KG1 (cell line): ENCODE data around the gene HDAC4.

Source experiments
- DNase-seq: peaks from one replicate; lab custom pipeline; 2025; lab: John Stamatoyannopoulos, UW

HDAC4 gene

DNA sequence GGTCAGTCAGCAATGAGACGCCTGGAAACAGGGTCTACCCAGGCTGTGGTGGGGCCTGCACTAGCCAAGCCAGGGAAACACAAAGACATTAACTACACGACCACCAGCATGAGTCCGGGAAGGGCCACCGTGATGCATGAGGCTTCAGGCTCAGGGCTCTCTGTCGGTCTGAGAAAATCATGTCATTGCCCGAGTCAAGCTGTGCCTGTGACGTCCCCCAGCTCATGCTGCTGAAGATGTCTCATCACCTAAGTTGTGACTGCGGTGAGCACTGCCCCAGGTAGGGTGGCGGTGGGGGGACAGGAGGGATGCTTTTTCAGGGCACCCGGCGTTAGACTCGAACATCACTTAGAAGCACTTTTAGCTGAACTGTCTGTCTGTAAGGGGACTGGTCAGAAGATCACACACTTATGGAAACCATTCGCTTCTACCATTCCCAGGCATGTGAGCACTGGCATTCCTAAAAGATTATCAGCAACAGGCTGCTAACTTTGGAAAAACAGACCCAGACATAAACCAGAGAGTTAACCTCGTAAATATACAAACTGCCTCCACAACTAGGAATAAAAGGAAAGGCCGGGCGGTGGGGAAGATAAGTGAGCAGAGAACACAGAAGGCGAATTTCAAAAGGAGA lies 234.5 kb downstream of the HDAC4 start:
- no peak for DNase-seq

DNA sequence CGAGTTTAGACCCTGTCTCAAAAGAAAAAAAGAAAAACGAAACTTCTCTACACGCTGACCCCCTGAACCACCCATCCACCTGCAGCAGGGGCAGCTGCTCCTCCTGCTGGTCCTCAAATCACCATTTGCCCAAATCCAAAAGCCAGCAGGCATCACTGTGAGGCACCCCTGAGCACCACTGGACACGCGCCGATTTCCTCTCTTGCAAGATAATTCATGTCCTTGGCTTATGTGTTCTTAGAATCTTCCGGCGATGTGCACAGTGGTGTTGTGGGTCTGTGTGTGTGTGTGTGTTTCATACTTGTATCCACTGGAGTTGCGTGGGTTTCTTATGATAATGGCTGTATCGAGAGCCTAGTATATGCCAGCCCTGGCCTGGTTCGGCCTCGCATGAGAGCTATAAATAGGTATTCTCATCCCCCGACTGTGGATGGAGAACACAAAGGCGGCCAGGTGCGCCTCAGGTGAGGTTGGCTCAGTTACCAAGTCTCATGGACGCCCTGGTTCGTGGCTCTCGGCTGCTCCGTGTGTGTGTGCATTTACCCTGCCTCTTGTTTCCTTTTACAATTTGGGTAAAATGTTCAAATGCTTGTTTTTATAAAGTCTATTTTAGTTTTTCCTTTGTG lies 235.5 kb downstream of the HDAC4 start:
- DNase-seq: no peak

DNA sequence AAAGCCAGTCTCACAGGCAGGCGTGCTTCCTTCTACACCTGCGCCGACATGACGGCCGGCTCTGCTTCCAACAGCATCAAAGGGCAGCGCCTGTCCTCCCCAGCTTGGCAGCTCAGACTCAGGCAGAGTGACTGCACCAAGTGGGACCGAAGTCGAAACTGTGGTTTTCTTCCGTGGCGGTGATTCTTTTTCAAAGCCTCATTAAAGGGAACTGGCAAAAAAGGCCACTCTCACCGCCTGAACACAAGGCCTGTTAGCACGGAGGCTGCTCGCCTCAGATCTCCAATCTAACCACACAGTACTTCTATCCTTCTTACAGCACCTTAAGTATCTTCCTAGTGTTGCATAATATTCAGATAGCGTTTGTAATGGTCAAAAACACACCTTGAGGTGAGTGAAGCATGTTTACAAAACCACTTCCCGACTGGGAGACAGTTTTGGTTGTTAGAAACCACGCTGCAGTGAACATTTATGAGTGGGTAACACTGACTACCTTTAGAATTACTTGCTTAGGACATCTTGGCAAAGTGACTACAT lies 236.4 kb downstream of the HDAC4 start:
- DNase-seq: no peak

DNA sequence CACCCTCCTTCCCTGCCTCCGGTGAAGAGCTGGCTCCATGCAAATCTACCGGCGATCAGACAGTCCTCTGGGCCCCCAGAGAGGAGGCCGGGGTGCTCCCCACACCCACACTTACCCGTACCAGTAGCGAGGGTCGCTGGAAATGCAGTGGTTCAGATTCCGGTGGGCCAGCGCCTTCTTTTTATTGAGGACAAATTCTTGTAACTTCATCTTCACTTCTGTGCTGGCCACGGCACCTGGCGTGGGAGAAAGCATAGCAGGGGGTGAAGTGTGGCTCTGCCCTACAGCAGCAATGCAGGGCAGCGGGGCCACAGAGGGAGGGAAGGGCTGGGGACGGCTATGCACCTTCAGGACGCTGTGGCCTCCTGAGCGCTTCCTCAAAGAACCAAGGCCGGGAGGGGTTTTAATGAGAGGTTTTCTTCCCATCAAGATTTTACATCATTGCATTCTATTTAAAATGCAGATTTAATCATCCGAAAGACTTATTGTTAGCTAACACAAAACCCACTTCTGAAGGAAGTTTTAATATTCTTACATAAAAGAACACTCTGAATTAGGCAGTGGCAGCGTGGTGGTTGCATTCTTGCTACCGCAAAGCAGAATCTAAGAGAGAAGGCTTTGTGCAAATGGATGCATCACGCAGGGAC lies 237.0 kb downstream of the HDAC4 start:
- DNase-seq: no peak

DNA sequence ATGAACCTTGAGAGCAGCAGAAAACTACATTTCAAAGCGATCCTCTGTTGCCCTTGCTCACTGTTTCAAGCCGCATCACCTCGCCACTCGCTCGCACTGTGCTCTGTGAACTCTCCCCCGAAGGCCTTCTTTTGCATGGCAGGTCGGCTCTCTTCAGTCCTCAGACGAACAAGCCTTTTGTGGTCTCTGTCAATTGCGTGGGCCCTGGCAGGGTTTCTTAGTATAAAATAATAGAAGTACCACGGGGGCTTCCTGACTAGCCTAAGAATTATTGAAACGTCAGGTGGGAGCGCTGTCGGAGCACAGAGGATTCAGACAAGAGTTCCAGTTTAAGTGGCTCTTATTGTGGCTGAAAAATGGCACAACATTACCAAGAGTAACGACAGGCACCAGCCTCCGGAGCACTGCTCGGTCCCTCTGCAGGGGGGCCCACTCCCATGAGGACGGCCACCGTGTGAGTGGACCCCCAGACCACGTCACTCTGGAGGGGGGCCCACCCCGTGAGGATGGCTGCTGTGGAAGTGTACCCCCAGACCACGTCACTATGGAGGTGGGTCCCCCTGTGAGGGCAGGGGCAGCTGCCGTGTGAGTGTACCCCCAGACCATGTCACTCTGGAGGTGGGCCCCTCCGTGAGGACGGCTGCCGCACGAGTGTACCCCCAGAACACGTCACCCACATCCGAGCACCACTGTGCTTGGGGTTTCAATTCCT lies 237.7 kb downstream of the HDAC4 start:
- no peak for DNase-seq

DNA sequence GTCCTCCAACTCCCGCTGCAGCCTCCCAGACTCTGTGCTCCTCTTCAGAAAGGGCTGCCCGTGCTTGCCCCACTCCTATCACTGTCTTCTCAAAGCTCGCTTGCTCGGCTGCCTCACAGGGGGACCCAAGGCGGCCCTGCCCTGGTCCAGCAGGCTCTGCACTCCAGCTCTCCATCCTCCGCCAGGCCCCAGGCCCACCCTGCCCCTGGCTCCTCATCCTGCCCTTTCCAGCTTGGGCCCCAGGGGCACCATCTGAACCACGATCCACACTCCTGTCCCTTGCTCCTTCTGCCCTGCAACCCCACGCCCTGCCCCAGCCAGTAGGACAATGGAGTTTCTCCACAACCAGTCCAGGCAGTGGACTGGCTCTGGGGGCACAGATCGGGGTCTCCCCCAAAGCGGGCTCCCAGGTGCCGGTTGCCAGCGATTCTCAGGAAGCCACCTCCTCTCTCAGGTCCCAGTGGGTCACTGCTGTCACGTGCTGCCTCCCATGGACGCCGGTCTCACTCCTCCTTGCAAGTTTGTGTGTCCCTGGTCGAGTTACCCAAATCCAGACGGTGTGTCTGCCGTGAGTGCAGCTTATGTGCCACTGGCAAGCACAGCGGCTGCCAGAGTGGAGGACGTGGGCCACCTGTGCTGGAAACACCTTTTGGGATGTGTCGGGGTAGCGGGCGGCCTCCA lies 238.5 kb downstream of the HDAC4 start:
- DNase-seq: no peak

DNA sequence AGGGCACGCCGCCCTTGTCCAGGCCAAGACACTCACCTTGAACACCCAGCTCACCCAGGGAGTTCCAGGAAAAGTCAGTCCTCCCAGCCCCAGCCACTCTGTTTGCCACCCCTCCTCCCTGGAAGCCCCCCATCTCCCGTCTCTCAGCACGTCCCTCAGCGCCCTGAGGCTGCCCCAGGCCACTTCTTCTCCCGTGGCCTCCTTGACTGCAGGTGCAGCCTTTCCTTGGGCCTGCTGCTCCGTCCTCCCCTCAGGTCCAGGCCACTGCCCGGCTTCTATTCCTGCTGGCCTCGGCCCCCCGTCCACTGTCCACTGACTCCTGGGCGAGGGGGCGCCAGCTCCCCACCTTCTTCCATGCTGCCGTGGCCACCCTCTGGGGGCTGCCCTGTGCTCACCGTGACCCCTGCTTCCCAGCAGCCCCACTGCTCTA lies 239.1 kb downstream of the HDAC4 start:
- DNase-seq: no peak

DNA sequence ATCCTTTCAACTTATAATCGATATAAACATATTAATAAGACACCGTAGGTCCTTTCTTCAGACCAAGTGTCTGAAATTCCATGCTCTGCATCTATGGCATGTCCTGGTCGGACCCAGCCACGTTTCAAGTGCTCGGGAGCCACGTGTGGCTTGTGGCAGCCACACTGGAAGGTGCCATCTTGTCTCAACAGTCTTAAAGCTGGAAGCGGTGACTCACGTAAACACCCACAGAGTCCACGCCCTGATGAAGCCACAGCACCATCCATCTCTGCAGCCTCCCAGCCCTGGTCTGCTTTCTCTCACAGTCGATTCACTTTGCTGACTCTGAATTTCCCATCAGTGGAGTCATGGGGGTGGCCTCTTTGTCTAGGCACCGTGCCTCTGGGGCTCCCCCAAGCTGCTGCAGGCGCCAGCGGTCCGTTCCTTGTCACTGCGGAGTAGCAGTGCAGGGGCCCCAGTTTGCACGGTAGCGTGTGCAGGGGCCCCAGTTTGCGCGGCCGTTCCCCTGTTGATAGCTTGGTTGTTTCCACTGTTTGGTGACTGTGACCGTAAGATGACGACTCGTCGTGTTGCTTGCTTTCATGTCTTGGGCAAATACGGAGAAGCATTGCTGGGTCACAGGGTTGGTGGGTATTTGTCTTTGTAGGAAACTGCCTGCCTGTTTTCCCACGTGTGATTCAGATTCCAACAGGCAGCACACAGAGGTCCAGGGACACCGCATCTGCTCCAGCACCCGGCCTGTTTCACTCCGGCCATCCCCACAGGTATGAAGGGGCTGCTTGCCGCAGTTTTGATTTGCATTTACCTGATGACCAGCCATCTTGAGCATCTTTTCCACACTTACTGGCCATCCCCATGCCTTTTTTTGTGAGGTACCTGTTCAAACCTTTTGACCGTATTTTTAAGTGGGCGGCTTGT lies 240.3 kb downstream of the HDAC4 start:
- no peak for DNase-seq

DNA sequence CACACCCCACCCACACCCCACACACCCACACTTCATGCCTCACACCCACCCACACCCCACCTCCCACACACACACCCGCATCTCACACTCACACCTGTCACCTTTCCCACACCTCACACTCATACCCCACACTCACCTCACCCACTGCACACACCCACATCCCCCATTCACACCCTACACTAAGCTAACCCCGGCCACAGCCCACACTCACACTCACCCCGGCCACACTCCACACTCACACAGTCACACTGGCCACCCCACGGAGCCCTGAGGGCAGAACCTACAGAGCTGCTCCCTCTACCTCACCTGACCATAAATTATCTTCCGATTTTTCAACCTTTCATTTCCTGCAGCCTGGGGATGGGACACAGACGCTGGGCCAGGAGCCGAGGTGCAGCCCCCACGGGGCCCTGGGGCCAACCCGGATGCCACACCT lies 241.3 kb downstream of the HDAC4 start:
- no peak for DNase-seq

DNA sequence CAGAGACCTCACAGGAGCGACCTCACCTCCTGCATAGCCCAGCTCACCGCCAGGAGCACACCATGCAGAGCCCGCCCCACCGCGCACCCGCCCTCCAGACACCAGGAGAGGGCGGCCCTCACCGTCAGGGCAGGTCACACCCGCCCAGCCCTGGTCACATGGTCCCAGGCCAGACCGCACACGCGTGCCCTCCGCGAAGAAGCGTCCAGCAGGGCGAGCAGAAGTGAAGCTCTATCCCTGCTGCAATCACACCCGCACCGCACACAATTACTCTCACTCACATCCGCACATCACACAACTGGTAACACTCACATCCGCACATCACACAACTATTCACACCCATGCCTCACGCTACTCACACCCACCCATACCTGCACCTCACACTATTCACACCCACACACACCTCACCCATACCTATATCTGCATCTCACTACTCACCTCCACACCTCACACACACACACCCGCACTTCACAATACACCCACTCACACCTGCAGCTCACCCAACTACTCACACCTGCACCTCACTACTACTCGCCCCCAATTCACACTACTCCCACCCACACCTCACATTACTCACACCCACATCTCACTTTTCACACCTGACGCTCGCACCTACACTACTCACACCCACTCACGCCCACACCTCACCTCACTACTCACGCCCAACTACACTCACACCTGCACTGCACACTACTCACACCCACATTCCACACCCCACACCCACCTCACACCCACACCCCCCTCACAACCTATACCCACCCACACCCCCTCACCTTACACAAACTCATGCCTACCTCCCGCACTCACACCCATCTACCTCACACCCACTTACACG lies 242.0 kb downstream of the HDAC4 start:
- no peak for DNase-seq

DNA sequence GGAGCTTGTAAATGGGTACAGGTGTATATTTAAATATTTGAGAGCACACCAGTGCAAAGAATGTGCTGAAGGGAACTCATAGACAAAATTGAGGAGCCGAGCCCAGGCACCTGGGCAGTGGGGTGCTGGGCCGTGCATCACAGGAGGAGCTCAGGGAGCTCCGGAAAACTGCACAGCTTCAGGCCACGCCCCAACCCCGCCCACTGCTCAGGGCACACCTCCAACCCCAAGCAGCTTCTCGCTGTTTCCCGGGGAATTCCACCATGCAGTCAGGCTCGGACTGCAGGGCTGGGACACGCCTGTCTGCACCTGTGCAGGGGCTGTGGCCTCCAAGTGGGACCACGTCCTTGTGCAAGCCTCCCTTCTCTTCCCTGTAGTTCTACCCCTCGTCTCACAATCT lies 243.0 kb downstream of the HDAC4 start:
- no peak for DNase-seq

DNA sequence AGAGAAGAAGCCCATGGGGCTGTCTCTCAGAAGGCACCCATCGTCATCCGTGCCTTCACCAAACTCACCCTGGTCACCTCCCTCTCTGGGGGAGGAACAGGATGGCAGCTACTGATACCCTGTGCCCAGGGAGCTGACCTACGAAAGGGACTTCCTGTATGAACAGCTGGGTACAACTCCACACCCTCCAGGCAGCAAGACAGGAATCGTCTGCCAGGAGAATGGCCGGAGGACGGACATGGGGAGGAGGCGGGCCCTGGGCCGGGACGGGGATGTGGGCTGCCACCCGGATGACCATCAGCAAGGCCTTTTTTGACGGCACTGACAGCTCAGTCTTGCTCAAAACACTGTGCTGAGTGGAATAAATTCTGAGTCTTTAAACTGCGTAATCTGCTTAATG lies 243.6 kb downstream of the HDAC4 start:
- no peak for DNase-seq

DNA sequence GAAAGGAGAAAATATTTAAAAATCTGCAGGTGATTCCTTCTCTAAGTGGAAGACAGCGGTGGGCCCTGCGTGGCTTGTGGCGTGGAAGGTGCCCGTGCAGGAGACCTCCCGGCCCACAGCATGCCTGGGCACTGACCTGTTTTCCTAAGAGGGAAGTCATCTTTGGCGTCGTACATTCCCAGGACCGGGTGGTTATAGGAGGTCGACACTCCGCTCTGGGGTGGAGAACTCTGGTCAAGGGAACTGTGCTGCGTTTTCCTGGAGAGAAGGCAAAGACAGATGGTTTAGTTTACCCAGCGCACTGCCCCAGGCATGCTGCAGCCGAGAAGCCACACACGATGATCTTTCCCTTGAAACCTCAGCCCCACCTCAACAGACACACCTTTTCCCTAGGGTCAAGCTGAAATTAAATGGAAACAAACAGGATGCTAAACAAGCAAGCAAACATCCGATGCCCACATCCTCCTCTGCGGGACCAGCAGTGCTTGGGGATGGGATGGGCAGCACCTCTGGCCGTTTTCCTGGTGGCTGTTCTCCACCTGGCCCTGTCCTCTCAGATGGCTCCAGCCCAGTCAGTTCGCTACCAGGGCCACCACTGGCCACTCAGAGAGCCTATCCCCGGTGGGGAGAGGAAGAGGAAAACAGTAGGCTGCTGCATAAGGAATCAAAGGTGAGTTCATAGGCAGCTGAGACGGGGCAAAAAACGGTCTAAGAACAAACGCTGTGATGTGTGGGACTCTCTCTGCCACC lies 244.1 kb downstream of the HDAC4 start:
- no peak for DNase-seq

DNA sequence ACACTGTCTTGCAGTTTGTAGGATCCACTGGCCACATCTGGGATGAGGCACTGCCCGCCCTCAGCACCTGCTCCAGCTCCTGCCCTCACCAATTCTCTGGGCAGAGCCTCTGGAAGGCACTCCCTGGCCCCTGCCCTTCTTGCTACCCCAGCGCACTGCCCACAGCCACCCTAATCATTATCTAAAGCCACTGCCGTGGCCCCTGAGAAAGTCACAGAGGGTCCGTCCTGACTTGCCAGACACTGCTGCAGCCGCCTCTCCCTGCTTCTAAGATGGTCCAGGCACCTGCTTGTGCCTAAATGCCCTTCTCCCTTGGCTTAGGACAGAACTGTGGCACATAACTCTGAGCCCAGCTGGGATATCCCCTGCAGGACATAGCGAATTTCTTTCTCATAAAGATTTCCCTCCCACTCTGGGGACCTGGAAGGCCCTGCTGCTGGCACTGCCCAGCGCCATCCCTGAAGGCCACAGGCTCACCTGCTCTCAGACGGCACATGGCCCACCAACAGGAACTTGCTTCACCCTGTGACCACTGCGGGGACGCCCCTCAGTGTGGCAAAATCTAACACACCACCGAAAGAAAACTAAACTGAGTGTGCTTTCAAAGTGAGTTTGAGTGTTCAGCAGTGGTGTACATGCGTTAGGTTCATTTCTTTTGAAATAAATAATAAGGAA lies 244.9 kb downstream of the HDAC4 start:
- DNase-seq: no peak

DNA sequence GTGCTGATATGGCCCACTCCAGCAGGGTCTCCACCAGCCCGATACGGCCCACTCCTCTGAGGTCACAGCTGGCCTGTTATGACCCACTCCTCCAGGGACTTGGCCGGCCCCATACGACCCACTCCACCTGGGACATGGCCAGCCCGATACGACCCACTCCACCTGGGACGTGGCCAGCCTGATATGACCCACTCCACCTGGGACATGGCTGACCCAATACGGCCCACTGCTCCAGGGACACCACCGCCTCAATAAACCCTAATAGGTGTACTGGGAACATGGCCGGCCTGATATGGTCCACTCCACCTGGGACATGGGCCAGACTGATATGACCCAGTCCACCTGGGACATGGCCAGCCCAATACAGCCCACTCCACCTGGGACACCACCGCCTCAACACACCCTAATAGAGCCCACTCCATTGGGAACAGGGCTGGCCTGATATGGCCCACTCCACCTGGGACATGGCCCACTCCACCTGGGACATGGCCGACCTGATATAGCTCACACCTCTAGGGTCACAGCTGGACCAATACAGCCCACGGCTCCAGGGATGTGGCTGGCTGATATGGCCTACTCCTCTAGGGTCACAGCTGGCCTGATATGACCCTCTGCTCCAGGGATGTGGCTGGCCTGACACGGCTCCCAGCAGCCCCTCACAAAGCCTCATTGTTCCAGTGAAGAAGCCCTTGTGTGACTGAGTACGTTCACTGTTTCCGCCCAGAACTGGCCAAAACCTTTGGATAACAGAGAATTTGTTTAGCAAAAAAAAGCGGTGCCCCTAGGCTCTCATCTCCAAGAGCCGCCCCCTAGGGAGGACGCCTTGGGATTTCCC lies 245.6 kb downstream of the HDAC4 start:
- no peak for DNase-seq

DNA sequence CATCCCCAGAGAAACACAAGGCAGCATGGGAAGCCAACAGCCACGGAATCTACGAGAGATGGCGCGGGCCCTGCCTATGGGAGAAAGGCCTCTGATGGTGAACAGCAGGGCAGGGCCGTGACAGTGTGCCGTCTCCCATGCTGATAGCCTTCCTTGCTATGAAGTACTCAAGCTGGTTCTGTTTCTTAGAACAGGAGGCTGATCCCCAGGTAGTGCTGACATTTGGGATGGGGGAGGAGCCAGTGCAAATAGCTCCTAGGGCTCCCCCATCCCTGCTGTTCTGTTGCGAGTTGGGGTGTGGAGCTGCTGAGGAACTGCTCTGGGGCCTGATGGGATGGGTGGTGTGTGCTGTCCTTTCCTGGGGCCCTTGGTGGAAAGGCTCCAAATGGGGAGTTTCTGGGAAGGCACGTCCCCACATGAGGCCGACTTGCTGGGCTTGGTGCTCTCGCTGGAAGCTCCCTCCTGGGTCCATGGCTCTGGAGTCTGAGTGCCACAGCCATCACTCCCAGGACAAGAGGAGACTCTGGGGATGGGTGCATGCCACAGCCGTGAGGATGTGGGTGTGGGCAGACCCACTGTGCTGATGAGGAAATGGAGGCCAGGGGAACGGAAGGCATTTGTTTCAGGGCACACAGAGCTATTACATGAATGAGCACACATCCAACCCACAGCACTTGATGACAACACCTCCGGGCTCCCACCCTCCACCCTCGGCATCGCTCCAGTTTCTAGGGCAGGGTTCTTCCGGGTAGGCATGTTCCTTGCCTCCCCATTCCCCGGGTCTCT lies 246.8 kb downstream of the HDAC4 start:
- no peak for DNase-seq

DNA sequence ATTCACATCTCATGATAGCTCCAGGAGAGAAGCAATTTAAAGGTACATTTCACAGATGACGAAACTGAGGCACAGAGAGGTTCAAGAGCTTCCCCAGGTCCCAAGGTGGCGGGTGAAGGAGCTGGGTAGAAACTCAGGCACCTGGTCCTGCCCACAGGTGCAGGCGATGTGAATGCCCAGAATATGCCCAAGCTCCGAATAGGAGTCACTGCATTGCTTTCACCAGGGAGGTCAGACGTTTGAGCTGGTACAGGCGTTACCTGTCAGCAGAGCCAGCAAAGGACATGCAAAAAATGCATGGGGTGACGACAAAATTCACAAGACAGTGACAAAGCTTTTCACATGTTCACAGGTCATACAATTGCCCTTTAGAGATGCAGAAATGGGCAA lies 247.9 kb downstream of the HDAC4 start:
- no peak for DNase-seq
